T-helper 22 cell (primary cell): ENCODE data around the gene NOC2L.

ENCODE experiments used
- DNase-seq: peaks from one replicate; pipeline ENCODE4 v3.0.0-alpha.2; 2020; ENCODE audit warnings: low read depth

Gene NOC2L

GRCh38 chr1:929712-930632 lies 29.1 kb downstream of the NOC2L start:
- no peak for DNase-seq

GRCh38 chr1:928825-929661 lies 30.0 kb downstream of the NOC2L start:
- no peak for DNase-seq

DNA sequence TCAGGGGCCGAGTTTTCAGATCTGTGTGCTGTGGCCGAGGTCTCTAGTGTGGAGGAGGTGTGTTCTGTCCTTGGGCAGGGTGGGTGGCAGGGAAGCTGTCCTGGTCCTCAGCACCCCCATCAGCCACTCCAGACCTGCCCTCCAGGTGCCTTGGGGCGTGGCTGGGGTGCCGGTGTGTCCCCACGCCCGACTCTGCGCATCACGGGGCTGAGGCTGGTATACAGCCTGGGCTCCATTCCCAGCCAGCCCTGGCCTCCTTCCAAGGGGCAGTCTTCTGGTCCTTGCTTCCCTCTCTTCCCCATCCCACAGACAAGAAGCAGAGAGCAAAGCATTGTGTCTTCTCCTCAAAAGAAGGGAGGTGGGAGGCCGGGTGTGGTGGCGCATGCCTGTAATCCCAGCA lies 31.3 kb downstream of the NOC2L start:
- DNase-seq = no peak

- DNase-seq = no peak
Measured at GRCh38 chr1:927234-927633, 31.8 kb downstream of the NOC2L start.

- DNase-seq = no peak
Measured at GRCh38 chr1:925561-926421, 33.3 kb downstream of the NOC2L start.

GRCh38 chr1:924656-925560 lies 34.1 kb downstream of the NOC2L start:
- no peak for DNase-seq

GRCh38 chr1:923991-924655 lies 34.9 kb downstream of the NOC2L start:
- DNase-seq = no peak

DNA sequence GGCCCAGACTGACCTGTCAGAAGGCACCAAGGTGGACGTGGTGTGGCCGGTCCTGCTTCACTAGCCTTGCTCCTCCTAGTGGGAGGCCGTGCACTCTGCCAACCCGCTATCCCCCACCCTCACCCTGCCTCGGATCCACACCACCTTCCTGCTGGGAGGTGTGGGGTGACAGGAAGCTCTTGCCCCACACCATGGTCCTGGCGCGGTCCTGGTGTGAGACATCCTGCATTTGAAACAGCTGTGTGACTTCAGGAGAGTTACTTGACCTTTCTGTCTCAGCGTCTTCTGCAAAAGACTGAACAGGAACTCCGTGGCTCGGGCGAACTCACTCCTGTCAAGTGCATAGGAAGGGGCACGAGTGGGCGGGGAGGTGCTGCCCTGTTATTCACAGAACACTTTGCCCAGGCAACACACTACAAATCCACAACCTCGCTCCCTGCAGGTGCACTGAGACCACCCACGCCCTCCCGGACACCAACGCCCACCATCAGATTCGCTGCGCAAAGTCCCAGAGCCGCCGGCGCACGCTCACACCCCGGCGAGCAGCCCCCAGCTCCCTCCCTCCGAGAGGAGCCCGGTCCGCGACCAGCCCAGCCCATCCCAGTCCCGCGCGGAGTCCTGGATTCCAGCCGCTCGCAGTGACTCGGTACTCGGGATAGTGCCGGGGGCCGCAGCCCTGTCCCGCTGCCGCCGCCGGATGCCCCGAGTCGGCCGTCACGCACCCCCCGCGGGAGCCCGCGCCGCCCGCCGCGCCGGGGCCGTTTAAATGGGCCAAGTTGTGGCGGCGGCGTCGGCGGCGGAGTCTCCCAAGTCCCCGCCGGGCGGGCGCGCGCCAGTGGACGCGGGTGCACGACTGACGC lies 35.7 kb downstream of the NOC2L start, which contains the start of gene SAMD11:
SAMD11 (plus strand) TSS at position 793 of the 860 bp plus-strand sequence. CDS start 509 bp downstream, outside the sequence.
- peak; percentile 48 for DNase-seq

- no peak for DNase-seq
Measured at GRCh38 chr1:921011-921837, 37.8 kb downstream of the NOC2L start.

GRCh38 chr1:920521-920920 lies 38.5 kb downstream of the NOC2L start:
- DNase-seq = no peak

GRCh38 chr1:920010-920409 lies 39.0 kb downstream of the NOC2L start:
- DNase-seq = no peak

DNA sequence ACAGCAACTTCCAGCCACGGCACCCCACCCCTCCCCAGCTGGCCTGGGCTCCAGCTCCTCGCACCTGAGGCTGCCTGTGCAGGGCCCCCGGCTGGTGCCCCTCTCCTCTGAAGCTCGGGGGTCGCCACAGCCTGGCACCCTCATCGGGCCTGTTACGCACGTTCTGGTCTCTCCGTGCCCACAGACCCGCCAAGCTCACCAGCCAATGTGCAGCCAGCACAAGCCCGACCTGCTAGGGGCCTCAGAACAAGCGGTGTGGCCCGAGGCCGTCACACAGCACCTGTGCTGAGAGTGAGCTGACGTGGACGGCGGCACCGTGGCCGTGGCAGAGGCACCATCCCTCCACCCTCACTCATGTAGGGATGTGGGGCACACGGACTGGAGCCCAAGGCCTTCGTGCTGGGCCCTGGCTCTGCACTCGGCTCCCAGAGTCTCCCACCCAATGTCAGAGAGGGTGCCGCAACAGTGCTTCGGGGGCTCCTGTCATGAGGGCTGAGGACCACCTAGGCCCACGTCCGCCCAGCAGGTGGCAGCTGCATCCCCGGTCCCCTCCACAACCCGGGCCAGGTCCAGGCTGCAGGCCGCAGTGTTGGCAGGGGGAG lies 39.7 kb downstream of the NOC2L start:
- no peak for DNase-seq

DNA sequence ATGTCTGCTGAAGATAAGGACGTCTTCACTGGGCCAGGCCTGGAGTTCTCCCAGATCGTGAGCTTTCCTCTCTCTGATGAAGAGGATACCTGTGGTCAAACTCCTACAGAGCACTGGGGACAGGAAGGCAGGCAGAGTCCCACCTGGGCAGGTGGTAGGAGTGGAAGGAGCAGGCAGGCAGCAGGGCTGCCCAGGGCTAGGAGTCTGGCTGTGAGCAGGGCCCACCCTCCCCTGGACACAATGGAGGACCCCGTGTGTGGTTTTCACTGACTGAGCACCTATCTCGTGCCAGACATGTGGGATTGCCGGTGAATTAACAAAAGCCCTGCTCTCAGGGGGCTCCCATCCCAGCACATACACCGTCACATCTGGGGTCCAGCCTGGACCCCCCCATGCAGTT lies 40.2 kb downstream of the NOC2L start:
- no peak for DNase-seq

GRCh38 chr1:918353-918752 lies 40.7 kb downstream of the NOC2L start:
- DNase-seq = no peak

DNA sequence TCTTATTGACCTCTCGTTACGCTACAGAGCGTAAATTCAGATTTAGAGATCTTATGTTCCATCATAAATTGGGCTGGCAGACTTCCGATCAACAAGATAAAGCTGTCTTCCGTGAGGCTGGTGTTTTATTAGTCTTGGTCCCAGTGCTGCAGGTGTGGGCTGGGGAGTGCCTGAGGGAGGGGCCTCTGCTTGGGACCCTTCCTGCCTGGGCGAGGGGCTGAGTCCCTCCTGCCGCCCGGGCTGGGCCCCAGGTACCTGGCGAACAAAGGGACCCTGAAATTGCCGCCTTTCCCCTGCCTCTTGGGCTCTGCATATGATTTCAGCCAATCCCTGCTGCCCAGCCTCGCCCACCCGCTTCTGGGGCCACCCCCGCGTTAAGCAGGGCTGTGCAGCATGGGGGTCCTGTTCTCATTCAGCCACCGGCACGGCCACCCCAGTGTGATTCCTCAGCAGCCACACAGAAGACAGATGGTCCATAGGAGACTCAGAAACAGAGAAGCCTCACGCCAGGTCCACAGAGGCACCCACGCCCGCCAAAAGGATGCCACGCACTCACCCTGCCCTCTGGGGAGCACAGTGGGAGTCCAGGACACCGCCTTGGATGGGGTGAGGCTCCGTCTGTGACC lies 41.5 kb downstream of the NOC2L start:
- no peak for DNase-seq

DNA sequence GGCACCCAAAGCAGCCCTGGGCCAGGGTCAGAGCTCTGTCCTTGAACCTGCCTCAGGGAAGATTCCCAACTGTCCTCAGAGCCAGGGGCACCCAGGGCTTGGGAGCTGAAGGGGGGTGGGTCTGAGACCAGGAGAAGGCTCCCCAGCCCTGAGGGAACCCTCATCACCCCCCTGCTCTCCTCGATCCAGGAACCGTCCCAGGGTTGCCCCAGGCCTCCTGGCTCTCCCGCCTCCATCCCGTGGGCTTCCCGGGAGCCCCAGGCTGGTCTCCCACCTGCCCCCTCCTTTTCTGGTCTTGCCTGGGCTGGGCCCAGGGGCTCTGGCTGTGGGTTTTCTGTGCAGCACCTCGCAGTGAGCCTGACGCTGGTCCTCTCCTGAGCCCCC lies 42.0 kb downstream of the NOC2L start:
- DNase-seq = no peak
